H9 (cell line): ENCODE results near the gene MED8. TPM values are rescaled to one million over a fixed set of nuclear protein-coding genes. Genes with fewer than 3 reads are reported as not detected.

Source experiments
- DNase-seq: peaks from one replicate; pipeline ENCODE4 v3.0.0-alpha.2; 2017
- H2AFZ ChIP-seq: one replicate; pipeline ENCODE4 v1.6.1; 2013; ENCODE audit warnings: mild to moderate bottlenecking, low read length, control low read depth, moderate library complexity
- H2AK5ac ChIP-seq: 2 replicates; pipeline ENCODE4 v1.6.1; 2013; ENCODE audit warnings: low read length, control low read depth, mixed read lengths; ENCODE audit not compliant: insufficient read length
- H2BK120ac ChIP-seq: one replicate; pipeline ENCODE4 v1.6.1; 2013; ENCODE audit warnings: low read depth, mild to moderate bottlenecking, low read length, control low read depth, inconsistent platforms; ENCODE audit not compliant: poor library complexity, severe bottlenecking
- H2BK12ac ChIP-seq: 2 replicates; pipeline ENCODE4 v1.6.1; 2013; ENCODE audit warnings: low read length, control low read depth, mixed read lengths, low read depth; ENCODE audit not compliant: insufficient read length
- H2BK15ac ChIP-seq: 2 replicates; pipeline ENCODE4 v1.6.1; 2013; ENCODE audit warnings: low read depth, low read length, control low read depth
- H2BK20ac ChIP-seq: one replicate; pipeline ENCODE4 v1.6.1; 2013; ENCODE audit warnings: low read depth, mild to moderate bottlenecking, low read length, control low read depth, inconsistent platforms; ENCODE audit not compliant: poor library complexity, severe bottlenecking
- H2BK5ac ChIP-seq: 2 replicates; pipeline ENCODE4 v1.6.1; 2013; ENCODE audit warnings: low read length, control low read depth, mixed read lengths; ENCODE audit not compliant: insufficient read length
- H3K14ac ChIP-seq: 2 replicates; pipeline ENCODE4 v1.6.1; 2013; ENCODE audit warnings: low read length, control low read depth; ENCODE audit not compliant: insufficient read depth
- H3K18ac ChIP-seq: 2 replicates; pipeline ENCODE4 v1.6.1; 2013; ENCODE audit warnings: low read depth, mild to moderate bottlenecking, mixed read lengths, low read length, control low read depth; ENCODE audit not compliant: insufficient read length
- H3K23ac ChIP-seq: 2 replicates; pipeline ENCODE4 v1.6.1; 2013; ENCODE audit warnings: low read length, control low read depth, mixed read lengths, low read depth; ENCODE audit not compliant: insufficient read length
- H3K23me2 ChIP-seq: 2 replicates; pipeline ENCODE4 v1.6.1; 2013; ENCODE audit warnings: low read depth, mild to moderate bottlenecking, mixed read lengths, low read length, control low read depth; ENCODE audit not compliant: insufficient read length, poor library complexity, severe bottlenecking
- H3K27ac ChIP-seq: 2 replicates; pipeline ENCODE4 v1.5.1; 2013; ENCODE audit warnings: low read length, control low read depth, mixed read lengths, low read depth; ENCODE audit not compliant: insufficient read length
- H3K27me3 ChIP-seq: 2 replicates; pipeline ENCODE4 v1.6.1; 2013; ENCODE audit warnings: low read length, control low read depth, inconsistent platforms; ENCODE audit not compliant: insufficient read depth
- H3K4ac ChIP-seq: 2 replicates; pipeline ENCODE4 v1.6.1; 2013; ENCODE audit warnings: low read depth, mild to moderate bottlenecking, control low read depth, inconsistent platforms, low read length, moderate library complexity
- H3K4me1 ChIP-seq: 2 replicates; pipeline ENCODE4 v1.6.1; 2013; ENCODE audit warnings: low read length, control low read depth, inconsistent platforms; ENCODE audit not compliant: insufficient read depth
- H3K4me2 ChIP-seq: 2 replicates; pipeline ENCODE4 v1.6.1; 2013; ENCODE audit warnings: low read length, control low read depth, mixed read lengths; ENCODE audit not compliant: insufficient read length, insufficient read depth
- H3K56ac ChIP-seq: 2 replicates; pipeline ENCODE4 v1.6.1; 2013; ENCODE audit warnings: low read depth, mild to moderate bottlenecking, mixed read lengths, low read length, control low read depth; ENCODE audit not compliant: insufficient read length
- H3K79me1 ChIP-seq: 2 replicates; pipeline ENCODE4 v1.6.1; 2013; ENCODE audit warnings: low read depth, mild to moderate bottlenecking, moderate library complexity, low read length, control low read depth, inconsistent platforms; ENCODE audit not compliant: insufficient read depth, poor library complexity, severe bottlenecking
- H3K79me2 ChIP-seq: 2 replicates; pipeline ENCODE4 v1.6.1; 2013; ENCODE audit warnings: low read length, control low read depth, inconsistent platforms; ENCODE audit not compliant: insufficient read depth
- H3K9ac ChIP-seq: 2 replicates; pipeline ENCODE4 v1.6.1; 2013; ENCODE audit warnings: low read length, control low read depth, mixed read lengths; ENCODE audit not compliant: insufficient read length; ENCODE audit errors: extremely low read depth
- H3K9me3 ChIP-seq: one replicate; pipeline ENCODE4 v1.6.1; 2013; ENCODE audit warnings: low read depth, low read length, inconsistent platforms; ENCODE audit not compliant: control insufficient read depth
- H3T11ph ChIP-seq: one replicate; pipeline ENCODE4 v1.6.1; 2013; ENCODE audit warnings: mild to moderate bottlenecking, low read length, control low read depth, inconsistent platforms
- H4K20me1 ChIP-seq: one replicate; pipeline ENCODE4 v1.6.1; 2013; ENCODE audit not compliant: control insufficient read depth, insufficient read length, insufficient read depth
- H4K5ac ChIP-seq: 2 replicates; pipeline ENCODE4 v1.6.1; 2013; ENCODE audit warnings: low read depth, mild to moderate bottlenecking, mixed read lengths, low read length, control low read depth; ENCODE audit not compliant: insufficient read length
- H4K8ac ChIP-seq: replicated peaks from 2 replicates; pipeline ENCODE4 v1.6.1; 2013; ENCODE audit warnings: low read length, control low read depth, mixed read lengths, low read depth; ENCODE audit not compliant: insufficient read length
- H4K91ac ChIP-seq: 2 replicates; pipeline ENCODE4 v1.6.1; 2013; ENCODE audit warnings: low read depth, mild to moderate bottlenecking, moderate library complexity, mixed read lengths, low read length, control low read depth; ENCODE audit not compliant: insufficient read length
- H3K27ac Mint-ChIP-seq, 3 experiments: 2 replicates in 2 of 3; 3 replicates in 1 of 3; pipeline ENCODE4 v1.8.0; 2020 to 2021; ENCODE audit warnings: mixed read lengths in 3 of 3, mild to moderate bottlenecking in 1 of 3, moderate library complexity in 1 of 3
- H3K27me3 Mint-ChIP-seq: 2 replicates; pipeline ENCODE4 v1.8.0; 2021; ENCODE audit warnings: low read depth, mild to moderate bottlenecking, moderate library complexity, mixed read lengths
- H3K36me3 Mint-ChIP-seq, 3 experiments: 2 replicates in 2 of 3; 3 replicates in 1 of 3; pipeline ENCODE4 v1.8.0; 2020 to 2021; ENCODE audit warnings: low read depth in 3 of 3, mixed read lengths in 3 of 3; ENCODE audit not compliant: insufficient read depth in 1 of 3
- H3K4me1 Mint-ChIP-seq, 2 experiments: 2 replicates each; pipeline ENCODE4 v1.8.0; 2020; ENCODE audit warnings: mixed read lengths in 2 of 2
- H3K4me3 Mint-ChIP-seq, 2 experiments: 2 replicates in 1 of 2; 3 replicates in 1 of 2; pipeline ENCODE4 v1.8.0; 2020 to 2021; ENCODE audit warnings: mild to moderate bottlenecking in 2 of 2, mixed read lengths in 2 of 2, moderate library complexity in 1 of 2
- H3K9me3 Mint-ChIP-seq, 2 experiments: 2 replicates in 1 of 2; 3 replicates in 1 of 2; pipeline ENCODE4 v1.8.0; 2020; ENCODE audit warnings: mild to moderate bottlenecking in 2 of 2, mixed read lengths in 2 of 2, moderate library complexity in 1 of 2
- WGBS: extraction: QIAGEN DNeasy Blood & Tissue Kit; methylation state at CpG from one replicate; pipeline ENCODE4 v1.1.7; 2013; ENCODE audit warnings: missing lambda C conversion rate, low lambda C conversion rate, mixed read lengths; ENCODE audit not compliant: insufficient read length; ENCODE audit errors: extremely low coverage; 5-methylcytosine and 5-hydroxymethylcytosine counted together
- total RNA-seq: library from RNA; stranded (reverse); gene quantifications from 2 replicates; pipeline ENCODE4 v1.2.1, GENCODE V29; 2021
- TF ChIP-seq, protein P1 (sequence below): fragments of 200-600 bp; sonication (generic); conservative IDR thresholded peaks from 3 replicates; pipeline ENCODE4 v1.8.0; 2021; ENCODE audit warnings: antibody characterized with exemption, mild to moderate bottlenecking

The MED8 gene
- total RNA-seq, 1 experiment from 2014 or later: 23.0 TPM

- H3K14ac ChIP-seq: no peak overlapping the region
- H4K20me1 ChIP-seq: no peaks in the 10 kb centered on the region
- no peak for DNase-seq
- no peak overlapping the region for H3K27ac Mint-ChIP-seq
- no peaks in the 10 kb centered on the region for H3K79me1 ChIP-seq
- no peak overlapping the region for H3K4me2 ChIP-seq
- no peaks in the 10 kb centered on the region; a peak in 1 of 5 replicates for H3K9me3 Mint-ChIP-seq
- no peaks in the 10 kb centered on the region for H3K79me2 ChIP-seq
- no peak overlapping the region for H3K4ac ChIP-seq
- no peak overlapping the region for H2BK12ac ChIP-seq
- TF ChIP-seq, protein P1, sequence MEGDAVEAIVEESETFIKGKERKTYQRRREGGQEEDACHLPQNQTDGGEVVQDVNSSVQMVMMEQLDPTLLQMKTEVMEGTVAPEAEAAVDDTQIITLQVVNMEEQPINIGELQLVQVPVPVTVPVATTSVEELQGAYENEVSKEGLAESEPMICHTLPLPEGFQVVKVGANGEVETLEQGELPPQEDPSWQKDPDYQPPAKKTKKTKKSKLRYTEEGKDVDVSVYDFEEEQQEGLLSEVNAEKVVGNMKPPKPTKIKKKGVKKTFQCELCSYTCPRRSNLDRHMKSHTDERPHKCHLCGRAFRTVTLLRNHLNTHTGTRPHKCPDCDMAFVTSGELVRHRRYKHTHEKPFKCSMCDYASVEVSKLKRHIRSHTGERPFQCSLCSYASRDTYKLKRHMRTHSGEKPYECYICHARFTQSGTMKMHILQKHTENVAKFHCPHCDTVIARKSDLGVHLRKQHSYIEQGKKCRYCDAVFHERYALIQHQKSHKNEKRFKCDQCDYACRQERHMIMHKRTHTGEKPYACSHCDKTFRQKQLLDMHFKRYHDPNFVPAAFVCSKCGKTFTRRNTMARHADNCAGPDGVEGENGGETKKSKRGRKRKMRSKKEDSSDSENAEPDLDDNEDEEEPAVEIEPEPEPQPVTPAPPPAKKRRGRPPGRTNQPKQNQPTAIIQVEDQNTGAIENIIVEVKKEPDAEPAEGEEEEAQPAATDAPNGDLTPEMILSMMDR: no peak
- H4K91ac ChIP-seq: no peak overlapping the region
- H2AK5ac ChIP-seq: no peak overlapping the region
- no peaks in the 10 kb centered on the region for H3K23me2 ChIP-seq
- H4K8ac ChIP-seq: no peak overlapping the region
- no peak overlapping the region for H3K9ac ChIP-seq
- WGBS: no CpG with 5 or more reads among the region's 4 CpGs
- no peak overlapping the region for H3K56ac ChIP-seq
- H3K4me1 Mint-ChIP-seq: peaks cover 1 to 2% of the 10 kb centered on the region in 2 experiments
- H3K23ac ChIP-seq: no peak overlapping the region
- peaks cover 0 to 8% (median 0%) of the 10 kb centered on the region in 3 experiments; a peak in 2 of 7 replicates for H3K36me3 Mint-ChIP-seq
- H2AFZ ChIP-seq: no peak overlapping the region
- H2BK120ac ChIP-seq: no peak overlapping the region
- no peak overlapping the region for H3K18ac ChIP-seq
- no peak overlapping the region for H3K27ac ChIP-seq
- no peak overlapping the region for H3K4me3 Mint-ChIP-seq
- no peak overlapping the region for H2BK20ac ChIP-seq
- H2BK15ac ChIP-seq: no peak overlapping the region
- no peak overlapping the region for H2BK5ac ChIP-seq
- H3K27me3 ChIP-seq: no peaks in the 10 kb centered on the region
- H3K9me3 ChIP-seq: no peaks in the 10 kb centered on the region
- H3K4me1 ChIP-seq: no peaks in the 10 kb centered on the region
- no peaks in the 10 kb centered on the region for H3K27me3 Mint-ChIP-seq
- no peak overlapping the region for H3T11ph ChIP-seq
- H4K5ac ChIP-seq: no peak overlapping the region
Observed at GRCh38 chr1:43395523-43395922, 5.9 kb upstream of the MED8 start.
